GM12878 (cell line): Measurements from ENCODE around the gene POLG. TPM values are rescaled to one million over a fixed set of nuclear protein-coding genes. Genes with fewer than 3 reads are reported as not detected.
A peak's percentile ranks its signal among the peaks of the same experiment; 100 is the strongest.

Source experiments
- ATAC-seq: fragments of 200-7000 bp; cut with Tn5 transposase; 3 replicates; pipeline ENCODE4 v1.9.1; 2020; ENCODE audit warnings: mild to moderate bottlenecking, moderate library complexity
- BruUV-seq: library from RNA; stranded (reverse); fragments of 400-500 nt; replicated peaks from 2 replicates; lab custom pipeline; 2021; lab: Mats Ljungman, UMichigan
- CTCF ChIA-PET: fragments of 300-600 bp; sonication (Branson Sonifier 250); formaldehyde crosslinking; extraction: SDS; loops from one replicate; lab custom pipeline; 2021; ENCODE audit warnings: inconsistent platforms; lab: Yijun Ruan, JAX
- POLR2A ChIA-PET: fragments of 350-600 bp; formaldehyde crosslinking; extraction: SDS; loops from one replicate; lab custom pipeline; 2021; ENCODE audit warnings: inconsistent platforms; lab: Charles Lee
- RAD21 ChIA-PET: fragments of 300-600 bp; sonication (Branson Sonifier 250); formaldehyde crosslinking; loops from one replicate; lab custom pipeline; 2023; ENCODE audit warnings: antibody characterized with exemption; ENCODE audit not compliant: unreplicated experiment; lab: Charles Lee
- SMC1A ChIA-PET: fragments of 300-600 bp; sonication (Branson Sonifier 250); formaldehyde crosslinking; loops from one replicate; lab custom pipeline; 2023; ENCODE audit not compliant: unreplicated experiment, uncharacterized antibody; lab: Charles Lee
- DNase-seq: peaks from one replicate; pipeline ENCODE4 v3.0.0-alpha.2; 2011; ENCODE audit warnings: low read depth, low spot score
- FAIRE-seq: peaks from 3 replicates; lab custom pipeline; 2011; peaks lifted over from hg19 to GRCh38; lab: Jason Lieb, UNC
- H2AFZ ChIP-seq: 2 replicates; pipeline ENCODE4 v1.6.0; 2011; ENCODE audit warnings: low read depth, low read length, control low read depth; ENCODE audit not compliant: control insufficient read depth
- H3K27ac ChIP-seq: 2 replicates; pipeline ENCODE4 v1.5.1; 2011; ENCODE audit warnings: control low read depth; ENCODE audit not compliant: control insufficient read depth, insufficient read depth
- H3K27me3 ChIP-seq, 2 experiments: replicated peaks in 1 of 2; 2 replicates each; pipeline versions ENCODE4 v1.6.0 to v1.6.1; 2011; ENCODE audit warnings: low read length in 1 of 2; ENCODE audit not compliant: control insufficient read depth in 2 of 2, insufficient read depth in 2 of 2
- H3K36me3 ChIP-seq, 2 experiments: 2 replicates each; pipeline ENCODE4 v1.5.1; 2011; ENCODE audit warnings: low read length in 1 of 2; ENCODE audit not compliant: control insufficient read depth in 2 of 2, insufficient read depth in 2 of 2
- H3K4me1 ChIP-seq: 2 replicates; pipeline ENCODE4 v1.6.1; 2011; ENCODE audit warnings: mild to moderate bottlenecking, low read length, moderate library complexity, mixed read lengths; ENCODE audit not compliant: control insufficient read depth, insufficient read depth
- H3K4me2 ChIP-seq: 2 replicates; pipeline ENCODE4 v1.6.0; 2011; ENCODE audit warnings: control low read depth; ENCODE audit not compliant: control insufficient read depth, insufficient read depth
- H3K4me3 ChIP-seq: fragments of 200-600 bp; sonication (generic); 2 replicates; pipeline ENCODE4 v1.5.1; 2016
- H3K79me2 ChIP-seq: 2 replicates; pipeline ENCODE4 v1.6.0; 2011; ENCODE audit warnings: low read length; ENCODE audit not compliant: control insufficient read depth, insufficient read depth
- H3K9ac ChIP-seq: 2 replicates; pipeline ENCODE4 v1.8.0; 2011; ENCODE audit warnings: low read length, control low read depth, mixed read lengths; ENCODE audit not compliant: control insufficient read depth, insufficient read depth
- H3K9me3 ChIP-seq: replicated peaks from 3 replicates; pipeline ENCODE4 v1.5.1; 2011; ENCODE audit warnings: mild to moderate bottlenecking, low read length; ENCODE audit not compliant: control insufficient read depth, insufficient read depth
- H4K20me1 ChIP-seq: 2 replicates; pipeline ENCODE4 v1.6.0; 2011; ENCODE audit not compliant: control insufficient read depth, insufficient read depth
- NFYA ChIP-seq: IDR thresholded peaks from 2 replicates; pipeline ENCODE4 v1.6.1; 2011; ENCODE audit warnings: low read depth, mild to moderate bottlenecking, low read length, improper control_type of control experiment, borderline replicate concordance
- SIX5 ChIP-seq: IDR thresholded peaks from 2 replicates; pipeline ENCODE4 v1.6.1; 2011; ENCODE audit warnings: mild to moderate bottlenecking, low read depth, low read length, moderate library complexity; ENCODE audit not compliant: severe bottlenecking
- WGBS: methylation state at CpG from one replicate; pipeline ENCODE4 v1.1.6; 2016; ENCODE audit warnings: low lambda C conversion rate; ENCODE audit not compliant: insufficient replicate concordance, insufficient coverage; ENCODE audit errors: missing lambda C conversion rate; 5-methylcytosine and 5-hydroxymethylcytosine counted together
- in situ Hi-C: fragments of 300-500 bp; cut with MboI; formaldehyde crosslinking; loops from 9 replicates; pipeline ENCODE4 v1.14.3; 2018; ENCODE audit warnings: mixed read lengths
- intact Hi-C: fragments of 100-400 bp; cut with micrococcal nuclease; formaldehyde crosslinking; loops from one replicate; pipeline ENCODE4 v1.14.2; 2022; ENCODE audit not compliant: unreplicated experiment
- polyA plus RNA-seq, 11 experiments: library from polyadenylated mRNA; depleted of rRNA in 4 of 11; unstranded in 6 of 11; stranded (reverse) in 5 of 11; fragments of >200 nt; fragmentation: Nextera tagmentation in 4 of 11; fragmentation: Illumina TruSeq in 1 of 11; extraction: Ambion mirVana in 4 of 11; extraction: Trizol in 1 of 11; gene quantifications; 1 replicate in 1 of 11; 2 replicates in 10 of 11; pipeline versions ENCODE4 v1.2.1 to v1.2.3, GENCODE V29; 2011 to 2016; ENCODE audit warnings: inconsistent platforms in 2 of 11, missing spikeins in 2 of 11, low read depth in 1 of 11
- total RNA-seq, 4 experiments: library from RNA; depleted of rRNA in 3 of 4; stranded (reverse); fragments of >200 nt in 3 of 4; fragmentation: Illumina TruSeq in 1 of 4; extraction: Trizol in 1 of 4; gene quantifications; 2 replicates each; pipeline versions ENCODE4 v1.2.1 to v1.2.3, GENCODE V29; 2013 to 2021
- TF ChIP-seq, protein P1 (sequence below), 3 experiments: IDR thresholded peaks in 2 of 3; conservative IDR thresholded peaks in 1 of 3; 2 replicates each; pipeline ENCODE4 v1.5.1; 2011; ENCODE audit warnings: low read depth in 3 of 3, low read length in 3 of 3, mild to moderate bottlenecking in 3 of 3, control low read depth in 2 of 3, moderate library complexity in 2 of 3, inconsistent platforms in 1 of 3, mixed read lengths in 1 of 3; ENCODE audit not compliant: control insufficient read depth in 2 of 3, insufficient read depth in 1 of 3; ENCODE audit errors: extremely low read depth in 1 of 3

The POLG gene
- total and polyA plus RNA-seq, 10 of the 15 experiments (the other 5 are each of a cell fraction or from before 2014, with no cell fraction given) = 14.8 to 71.1 (median 33.0) TPM

GRCh38 chr15:89332446-89332845, 2.2 kb downstream of the POLG start:
- TF ChIP-seq NFYA (no peak), SIX5 (no peak)
- TF ChIP-seq, protein P1, sequence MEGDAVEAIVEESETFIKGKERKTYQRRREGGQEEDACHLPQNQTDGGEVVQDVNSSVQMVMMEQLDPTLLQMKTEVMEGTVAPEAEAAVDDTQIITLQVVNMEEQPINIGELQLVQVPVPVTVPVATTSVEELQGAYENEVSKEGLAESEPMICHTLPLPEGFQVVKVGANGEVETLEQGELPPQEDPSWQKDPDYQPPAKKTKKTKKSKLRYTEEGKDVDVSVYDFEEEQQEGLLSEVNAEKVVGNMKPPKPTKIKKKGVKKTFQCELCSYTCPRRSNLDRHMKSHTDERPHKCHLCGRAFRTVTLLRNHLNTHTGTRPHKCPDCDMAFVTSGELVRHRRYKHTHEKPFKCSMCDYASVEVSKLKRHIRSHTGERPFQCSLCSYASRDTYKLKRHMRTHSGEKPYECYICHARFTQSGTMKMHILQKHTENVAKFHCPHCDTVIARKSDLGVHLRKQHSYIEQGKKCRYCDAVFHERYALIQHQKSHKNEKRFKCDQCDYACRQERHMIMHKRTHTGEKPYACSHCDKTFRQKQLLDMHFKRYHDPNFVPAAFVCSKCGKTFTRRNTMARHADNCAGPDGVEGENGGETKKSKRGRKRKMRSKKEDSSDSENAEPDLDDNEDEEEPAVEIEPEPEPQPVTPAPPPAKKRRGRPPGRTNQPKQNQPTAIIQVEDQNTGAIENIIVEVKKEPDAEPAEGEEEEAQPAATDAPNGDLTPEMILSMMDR (IDR thresholded peaks at IDR 0.05 in 2 of 3, conservative IDR thresholded peaks at IDR 0.05 in 1 of 3; ENCODE audit: control insufficient read depth in 2 of 3, extremely low read depth in 1 of 3, insufficient read depth in 1 of 3, low read depth in 3 of 3, low read length in 3 of 3) = peak; percentile 18 to 64 (median 36); a peak in 3 of 6 replicates
- TF ChIP-seq, all 136 proteins: peak for 1
- peaks cover 18 to 39% of the 10 kb centered on the region in 2 experiments for H3K36me3 ChIP-seq
- no peak overlapping the region; the same call in 1 of the 2 replicates for H3K9ac ChIP-seq
- RAD21 ChIA-PET = no interaction called here
- no TSS peak for BruUV-seq
- intact Hi-C loops = loop anchor here (5.0 kb wide), 1 partner anchor 125 kb away; no protein-coding TSS in a partner anchor
- H3K4me1 ChIP-seq = peaks cover 33% of the 10 kb centered on the region
- no peaks in the 10 kb centered on the region for H3K9me3 ChIP-seq
- POLR2A ChIA-PET = no interaction called here
- H3K27me3 ChIP-seq = no peaks in the 10 kb centered on the region
- no peak overlapping the region for H2AFZ ChIP-seq
- H3K27ac ChIP-seq = no peak overlapping the region
- DNase-seq = no peak
- H4K20me1 ChIP-seq = peaks cover 12% of the 10 kb centered on the region
- H3K79me2 ChIP-seq = peaks cover 49% of the 10 kb centered on the region
- no peak for ATAC-seq
- H3K4me2 ChIP-seq = peak overlapping the region; percentile 88
- in situ Hi-C loops = no loop called here
- SMC1A ChIA-PET = interaction anchor here (1.0 kb wide), 1 partner anchor 102 kb away, joined by 3 read pairs; no protein-coding TSS in a partner anchor
- H3K4me3 ChIP-seq = peak overlapping the region; percentile 76
- CTCF ChIA-PET = interaction anchor here (0.7 to 13.0 kb wide), 8 partner anchors 12 to 126 kb away, joined by 3 to 116 read pairs (median 4); partner anchors contain the start of gene FANCI
- FAIRE-seq = no peak
- 6% methylated on average over 6 of the region's 10 CpGs for WGBS
